H7 (cell line): ENCODE measurements around the gene NCMAP. TPM values are rescaled to one million over a fixed set of nuclear protein-coding genes. Genes with fewer than 3 reads are reported as not detected.
A peak's percentile ranks its signal among the peaks of the same experiment; 100 is the strongest.

Source experiments
- DNase-seq: peaks from one replicate; pipeline ENCODE4 v3.0.0; 2012
- H3K27me3 ChIP-seq: 2 replicates; pipeline ENCODE4 v1.6.0; 2011; ENCODE audit warnings: mild to moderate bottlenecking, low read length; ENCODE audit not compliant: control insufficient read depth, insufficient read depth
- H3K36me3 ChIP-seq: replicated peaks from 2 replicates; pipeline ENCODE4 v1.5.1; 2011; ENCODE audit warnings: low read length; ENCODE audit not compliant: control insufficient read depth, insufficient read depth
- H3K4me3 ChIP-seq: 2 replicates; pipeline ENCODE4 v1.5.1; 2011; ENCODE audit warnings: low read depth, mild to moderate bottlenecking, control low read depth, low read length, moderate library complexity; ENCODE audit not compliant: insufficient read depth
- total RNA-seq: library from RNA; depleted of rRNA; stranded (reverse); fragments of >200 nt; shearing (Covaris generic); gene quantifications from 2 replicates; pipeline ENCODE4 v1.2.3, GENCODE V29; 2014

Gene NCMAP
- total RNA-seq, 1 experiment from 2014 or later: 0.10 TPM

DNA sequence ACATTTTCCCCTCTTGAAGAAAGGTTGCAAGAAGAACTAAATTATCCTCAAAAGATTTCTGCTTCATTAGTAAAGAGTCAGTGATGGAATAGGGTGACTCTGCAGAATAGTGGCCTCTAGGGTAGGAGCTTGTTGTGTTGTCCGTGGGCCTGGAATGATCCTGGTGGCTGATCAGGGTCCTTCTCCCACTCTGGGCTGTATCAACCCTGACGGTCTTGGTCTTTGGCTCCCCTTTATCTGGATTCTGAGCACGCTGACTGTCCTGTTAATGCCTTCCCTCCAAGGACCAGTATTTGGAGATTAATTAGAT, 50.4 kb downstream of the NCMAP start:
- no peaks in the 10 kb centered on the region for H3K36me3 ChIP-seq
- no peak for DNase-seq
- no peak overlapping the region for H3K4me3 ChIP-seq

DNA sequence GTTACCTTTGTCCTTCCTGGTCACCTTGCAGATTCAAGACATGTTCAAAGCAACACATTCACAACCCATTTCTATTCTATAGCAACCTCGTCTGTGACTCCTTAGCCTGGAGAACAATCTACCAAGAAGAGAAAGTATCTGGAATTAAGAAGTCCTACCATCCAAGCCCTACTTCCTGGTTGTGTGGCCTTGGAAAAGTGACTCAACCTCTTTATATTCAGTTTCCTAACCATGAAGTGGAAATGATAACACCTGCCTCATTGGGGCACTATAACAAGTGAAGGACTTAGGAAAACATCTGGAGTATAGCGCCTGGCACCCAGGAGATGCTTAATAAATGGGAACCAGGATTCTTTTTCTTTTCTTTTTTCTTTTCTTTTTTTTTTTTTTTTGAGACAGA, 50.7 kb downstream of the NCMAP start:
- H3K36me3 ChIP-seq: no peaks in the 10 kb centered on the region
- no peak overlapping the region for H3K4me3 ChIP-seq
- DNase-seq: no peak
- H3K27me3 ChIP-seq: no peaks in the 10 kb centered on the region; the same call in 1 of the 2 replicates

More for the DNA sequence above, 50.4 kb downstream of the NCMAP start:
- no peaks in the 10 kb centered on the region; the same call in 1 of the 2 replicates for H3K27me3 ChIP-seq

GRCh38 chr1:24609949-24610517, 54.1 kb downstream of the NCMAP start:
- Histone ChIP-seq H3K36me3 (no peaks in the 10 kb centered on the region), H3K4me3 (no peak overlapping the region), H3K27me3 (no peaks in the 10 kb centered on the region; the same call in 1 of the 2 replicates)
- no peak for DNase-seq

GRCh38 chr1:24619376-24619775, 63.5 kb downstream of the NCMAP start:
- Histone ChIP-seq H3K36me3 (no peaks in the 10 kb centered on the region), H3K4me3 (no peak overlapping the region), H3K27me3 (no peaks in the 10 kb centered on the region)
- no peak for DNase-seq

- no peaks in the 10 kb centered on the region for H3K36me3 ChIP-seq
- DNase-seq: no peak
- H3K27me3 ChIP-seq: no peaks in the 10 kb centered on the region
- no peak overlapping the region for H3K4me3 ChIP-seq
Observed at GRCh38 chr1:24620678-24621077, 64.8 kb downstream of the NCMAP start.

DNA sequence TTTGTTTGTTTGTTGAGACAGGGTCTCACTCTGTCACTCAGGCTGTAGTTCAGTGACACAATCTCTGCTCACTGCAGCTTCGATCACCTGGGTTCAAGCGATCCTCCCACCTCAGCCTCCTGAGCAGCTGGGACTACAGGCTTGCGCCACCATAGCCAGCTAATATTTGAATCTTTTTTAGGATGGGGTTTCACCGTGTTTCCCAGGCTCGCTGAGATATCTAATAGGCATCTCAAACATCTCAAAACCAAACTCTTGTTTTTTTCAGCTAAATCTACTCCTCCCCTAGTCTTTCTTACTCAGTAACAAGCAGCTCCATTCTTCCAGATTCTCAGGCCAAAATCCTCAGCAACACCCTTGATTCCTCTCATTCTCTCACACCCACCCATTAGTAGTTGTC, 65.2 kb downstream of the NCMAP start:
- Histone ChIP-seq H3K27me3 (no peaks in the 10 kb centered on the region), H3K4me3 (no peak overlapping the region), H3K36me3 (no peaks in the 10 kb centered on the region)
- no peak for DNase-seq

DNA sequence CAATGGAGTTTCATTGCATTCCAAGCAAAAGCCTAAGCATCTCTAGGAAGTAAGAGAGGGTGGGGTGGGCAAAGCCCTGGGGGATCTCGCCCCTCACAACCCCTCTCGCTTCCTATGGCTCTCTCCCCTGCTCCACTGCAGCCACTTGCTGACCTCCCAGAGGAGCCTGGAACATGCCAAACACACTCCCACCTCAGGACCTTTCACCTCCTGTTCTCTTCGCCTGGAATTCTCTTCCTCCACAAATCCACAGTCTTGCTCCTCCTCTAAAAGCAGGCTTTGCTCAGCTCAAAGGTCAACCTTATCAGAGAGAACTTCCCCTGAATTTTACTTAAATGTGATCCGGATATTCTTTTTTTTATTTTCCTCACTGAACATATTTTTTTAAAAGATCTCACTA, 66.3 kb downstream of the NCMAP start:
- DNase-seq: no peak
- Histone ChIP-seq H3K36me3 (no peaks in the 10 kb centered on the region), H3K27me3 (no peaks in the 10 kb centered on the region), H3K4me3 (no peak overlapping the region)

DNA sequence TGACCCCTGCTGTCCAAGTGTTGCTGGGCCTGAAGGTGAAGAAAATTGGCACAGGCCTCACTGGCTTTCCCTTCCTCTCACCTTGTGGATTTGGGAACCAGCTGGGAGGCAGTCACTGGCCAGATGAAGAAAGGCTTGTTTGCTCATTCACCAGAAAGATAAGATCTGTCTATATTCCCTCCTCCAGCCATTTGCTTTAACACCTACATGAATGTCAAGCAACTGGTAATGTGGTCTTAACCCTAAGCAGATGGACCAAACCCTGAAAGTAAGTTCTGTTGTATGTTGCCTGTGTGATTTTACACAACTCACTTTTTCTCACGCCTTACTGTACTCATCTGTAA, 76.9 kb downstream of the NCMAP start:
- Histone ChIP-seq H3K27me3 (no peaks in the 10 kb centered on the region), H3K4me3 (no peak overlapping the region), H3K36me3 (no peaks in the 10 kb centered on the region)
- no peak for DNase-seq

GRCh38 chr1:24635195-24635843, 79.4 kb downstream of the NCMAP start:
- H3K4me3 ChIP-seq: no peak overlapping the region
- DNase-seq: peak; percentile 71
- H3K27me3 ChIP-seq: no peaks in the 10 kb centered on the region
- H3K36me3 ChIP-seq: no peaks in the 10 kb centered on the region

DNA sequence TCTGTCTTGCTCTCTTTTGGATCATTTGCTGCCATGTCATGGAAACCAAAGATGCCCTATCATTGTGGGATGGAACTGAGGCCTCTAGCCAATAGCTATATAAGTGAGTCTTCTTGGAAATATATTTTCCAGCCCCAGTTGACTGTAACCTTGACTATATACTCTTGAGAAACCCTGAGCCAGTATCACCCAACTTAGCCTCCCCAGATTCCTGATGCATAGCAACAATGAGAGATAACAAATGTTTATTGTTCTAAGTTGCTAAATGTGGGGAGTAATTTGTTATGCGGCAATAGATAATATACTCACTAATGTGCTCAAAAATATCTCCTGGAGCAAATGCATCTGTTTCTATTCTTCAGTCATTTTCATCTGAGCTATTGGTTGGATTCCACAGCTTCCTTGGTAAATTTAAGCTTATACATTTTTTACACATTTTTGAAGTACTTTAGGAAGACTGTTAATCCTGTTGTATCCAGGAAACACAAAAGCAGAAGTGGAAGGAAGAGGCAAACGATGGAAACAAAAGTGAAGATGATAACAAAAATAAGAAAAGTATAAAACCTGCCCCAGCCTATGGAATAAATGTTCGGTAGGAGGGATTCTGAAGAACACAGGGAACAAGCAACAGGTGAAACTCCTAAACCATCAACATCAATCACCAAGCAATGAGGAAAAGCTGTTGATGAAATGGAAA, 80.9 kb downstream of the NCMAP start:
- Histone ChIP-seq H3K27me3 (no peaks in the 10 kb centered on the region), H3K36me3 (no peaks in the 10 kb centered on the region), H3K4me3 (no peak overlapping the region)
- DNase-seq: no peak

GRCh38 chr1:24639094-24639493, 83.2 kb downstream of the NCMAP start:
- DNase-seq: no peak
- H3K27me3 ChIP-seq: no peaks in the 10 kb centered on the region
- no peak overlapping the region for H3K4me3 ChIP-seq

GRCh38 chr1:24639881-24640280, 84.0 kb downstream of the NCMAP start:
- no peak for DNase-seq
- no peak overlapping the region for H3K4me3 ChIP-seq
- no peaks in the 10 kb centered on the region for H3K27me3 ChIP-seq
- H3K36me3 ChIP-seq: no peaks in the 10 kb centered on the region

More at GRCh38 chr1:24639094-24639493, 83.2 kb downstream of the NCMAP start:
- no peaks in the 10 kb centered on the region for H3K36me3 ChIP-seq

DNA sequence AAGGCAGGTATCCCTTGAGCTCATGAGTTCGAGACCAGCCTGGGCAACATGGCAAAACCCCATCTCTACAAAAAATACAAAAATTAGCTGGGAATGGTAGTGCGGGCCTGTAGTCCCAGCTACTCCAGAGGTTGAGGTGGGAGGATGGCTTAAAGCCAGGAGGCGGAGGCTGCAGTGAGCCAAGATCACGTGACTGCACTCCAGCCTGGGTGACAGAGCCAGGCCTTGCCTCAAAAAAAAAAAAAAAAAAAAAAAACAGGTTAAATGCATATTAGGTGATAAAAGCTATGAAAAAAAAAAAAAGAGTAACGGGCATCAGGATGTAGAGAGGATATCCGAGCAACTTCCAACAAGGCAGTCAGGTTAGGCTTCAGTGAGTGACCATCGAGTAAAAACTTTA, 84.4 kb downstream of the NCMAP start:
- H3K4me3 ChIP-seq: no peak overlapping the region
- no peaks in the 10 kb centered on the region for H3K36me3 ChIP-seq
- H3K27me3 ChIP-seq: no peaks in the 10 kb centered on the region
- no peak for DNase-seq

GRCh38 chr1:24641646-24642151, 85.8 kb downstream of the NCMAP start:
- DNase-seq: peak; percentile 45
- Histone ChIP-seq H3K36me3 (peaks cover 3% of the 10 kb centered on the region; the same call in 1 of the 2 replicates), H3K27me3 (no peaks in the 10 kb centered on the region), H3K4me3 (peak overlapping the region; percentile 40)
